ENCODE measurements around the gene RSL1D1. TPM values are rescaled to one million over a fixed set of nuclear protein-coding genes. Genes with fewer than 3 reads are reported as not detected.

Gene RSL1D1
- total and polyA plus RNA-seq, 9 of the 15 experiments (the other 6 are each of a cell fraction or from before 2014, with no cell fraction given): 259 to 753 (median 373) TPM

DNA sequence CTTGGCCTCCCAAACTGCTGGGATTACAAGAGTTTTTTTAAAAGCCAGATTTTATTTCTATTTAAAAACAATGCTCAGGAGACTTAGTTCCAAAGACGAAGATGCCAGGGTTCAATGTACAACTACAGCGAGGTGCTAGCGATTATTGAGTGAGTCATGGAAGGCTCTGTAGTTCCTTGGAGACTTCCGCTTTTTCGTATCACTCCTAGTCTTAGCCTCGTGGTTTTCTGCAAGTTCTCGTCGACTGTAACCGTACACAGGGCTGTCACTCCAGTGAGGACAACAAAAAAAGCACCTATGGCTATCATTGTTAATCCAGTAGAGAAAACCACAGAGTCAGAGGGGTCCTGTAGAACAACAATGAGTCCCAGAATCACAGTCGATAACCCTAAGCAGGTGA lies 31.5 kb downstream of the RSL1D1 start (continued):
- peak; percentile 76 for TF ChIP-seq MGA (IDR thresholded peaks at IDR 0.05)
- TF ChIP-seq ELF4 (CRISPR knock-in tag; IDR thresholded peaks at IDR 0.05): no peak
- peak; percentile 38 for TF ChIP-seq MEIS2 (IDR thresholded peaks at IDR 0.05; ENCODE audit: partially characterized antibody)
- no peak for TF ChIP-seq ZBTB11 (CRISPR knock-in tag; IDR thresholded peaks at IDR 0.05)
- TF ChIP-seq HNRNPLL (IDR thresholded peaks at IDR 0.05; ENCODE audit: low read depth, low read length, poor library complexity, severe bottlenecking): no peak
- TF ChIP-seq ZNF133 (CRISPR knock-in tag; IDR thresholded peaks at IDR 0.05): no peak
- TF ChIP-seq SRSF3 (IDR thresholded peaks at IDR 0.05; ENCODE audit: insufficient read depth, low read length): no peak
- TF ChIP-seq ZNF583 (CRISPR knock-in tag; IDR thresholded peaks at IDR 0.05): no peak
- peak; percentile 45 to 72; a peak in 3 of 4 replicates for TF ChIP-seq FOXK2 (conservative IDR thresholded peaks at IDR 0.05 in 1 of 2, IDR thresholded peaks at IDR 0.05 in 1 of 2; ENCODE audit: low read depth in 2 of 2)
- no peak for TF ChIP-seq NFXL1 (CRISPR knock-in tag; IDR thresholded peaks at IDR 0.05)
- no peak for TF ChIP-seq THAP12 (CRISPR knock-in tag; IDR thresholded peaks at IDR 0.05)

Data from K562 (cell line).